ENCODE data around the gene ARHGEF11. TPM values are rescaled to one million over a fixed set of nuclear protein-coding genes. Genes with fewer than 3 reads are reported as not detected.

Gene ARHGEF11
- total and polyA plus RNA-seq, 2 donors (not counting 1 experiment from before 2014, with no cell fraction given), result 1.0 to 4.6 TPM

- H3K9me3 ChIP-seq (ENCODE audit: control extremely low read depth in 1 of 3, control insufficient read depth in 2 of 3, insufficient read depth in 1 of 3, low read length in 2 of 3), result peaks cover 0 to 1% (median 0%) of the 10 kb centered on the region in 3 donors
- ATAC-seq (ENCODE audit: low read depth) (no peak), DNase-seq (no peak)
- H3K27ac ChIP-seq (ENCODE audit: low read length in 2 of 2), result no peak overlapping the region
- H3K4me1 ChIP-seq (ENCODE audit: control insufficient read depth in 2 of 2, insufficient read depth in 2 of 2, low read length in 2 of 2), result no peaks in the 10 kb centered on the region
- no peak overlapping the region for H3K9ac ChIP-seq (ENCODE audit: low read length)
- H3K79me2 ChIP-seq (ENCODE audit: control insufficient read depth, insufficient read depth, low read length), result no peaks in the 10 kb centered on the region
- H3K9me3 Mint-ChIP-seq (ENCODE audit: insufficient read depth), result no peaks in the 10 kb centered on the region
- H2AFZ ChIP-seq (ENCODE audit: insufficient read depth, low read depth, low read length, poor library complexity, severe bottlenecking), result no peak overlapping the region
- no peak overlapping the region for H3K4me3 ChIP-seq (ENCODE audit: control extremely low read depth in 1 of 5, extremely low read depth in 1 of 5, insufficient read depth in 1 of 5, low read depth in 2 of 5, low read length in 4 of 5)
- peaks cover 43% of the 10 kb centered on the region for H3K27me3 Mint-ChIP-seq
- intact Hi-C loops (cut with micrococcal nuclease), result no loop called here
- ChIA-PET CTCF (no interaction called here), POLR2A (no interaction called here)
- no peaks in the 10 kb centered on the region for H3K4me1 Mint-ChIP-seq
- TF ChIP-seq CTCF (IDR thresholded peaks at IDR 0.05), result no peak
- H3K27me3 ChIP-seq (replicated peaks in 1 of 4; ENCODE audit: control extremely low read depth in 1 of 4, control insufficient read depth in 3 of 4, insufficient read depth in 4 of 4, low read length in 3 of 4), result peaks cover 0 to 9% (median 2%) of the 10 kb centered on the region in 4 experiments
- H3K27ac Mint-ChIP-seq, result no peak overlapping the region
- no peaks in the 10 kb centered on the region for H3K36me3 ChIP-seq (replicated peaks in 1 of 2; ENCODE audit: control extremely low read depth in 1 of 2, control insufficient read depth in 1 of 2, extremely low read depth in 1 of 2, insufficient read depth in 2 of 2, low read length in 1 of 2)
- H3K4me3 Mint-ChIP-seq, result no peak overlapping the region
- H4K20me1 ChIP-seq (ENCODE audit: control insufficient read depth, insufficient read depth, low read length, poor library complexity, severe bottlenecking), result no peaks in the 10 kb centered on the region
- H3K4me2 ChIP-seq (replicated peaks; ENCODE audit: low read depth, low read length, poor library complexity, severe bottlenecking), result no peak overlapping the region
- 100% methylated on average over 5 of the region's 6 CpGs for WGBS (ENCODE audit: insufficient coverage)
These were observed 10.4 kb downstream of the ARHGEF11 start for GRCh38 chr1:157035121-157035520.

GRCh38 chr1:157034137-157034800 lies 11.3 kb downstream of the ARHGEF11 start:
- no peaks in the 10 kb centered on the region for H3K79me2 ChIP-seq (ENCODE audit: control insufficient read depth, insufficient read depth, low read length)
- H3K27ac Mint-ChIP-seq, result no peak overlapping the region

More at GRCh38 chr1:157034137-157034800, 11.3 kb downstream of the ARHGEF11 start:
- intact Hi-C loops (cut with micrococcal nuclease), result no loop called here
- DNase-seq, result no peak
- 69% methylated on average over 5 of the region's 7 CpGs for WGBS (ENCODE audit: insufficient coverage)
- Histone ChIP-seq H3K9me3 (ENCODE audit: control extremely low read depth in 1 of 3, control insufficient read depth in 2 of 3, insufficient read depth in 1 of 3, low read length in 2 of 3) (no peaks in the 10 kb centered on the region), H3K4me3 (ENCODE audit: control extremely low read depth in 1 of 5, extremely low read depth in 1 of 5, insufficient read depth in 1 of 5, low read depth in 2 of 5, low read length in 4 of 5) (no peak overlapping the region), H3K9ac (ENCODE audit: low read length) (no peak overlapping the region), H3K36me3 (replicated peaks in 1 of 2; ENCODE audit: control extremely low read depth in 1 of 2, control insufficient read depth in 1 of 2, extremely low read depth in 1 of 2, insufficient read depth in 2 of 2, low read length in 1 of 2) (no peaks in the 10 kb centered on the region), H3K27me3 (replicated peaks in 1 of 4; ENCODE audit: control extremely low read depth in 1 of 4, control insufficient read depth in 3 of 4, insufficient read depth in 4 of 4, low read length in 3 of 4) (peaks cover 0 to 9% (median 2%) of the 10 kb centered on the region in 4 experiments), H3K4me2 (replicated peaks; ENCODE audit: low read depth, low read length, poor library complexity, severe bottlenecking) (no peak overlapping the region), H3K4me1 (ENCODE audit: control insufficient read depth in 2 of 2, insufficient read depth in 2 of 2, low read length in 2 of 2) (no peaks in the 10 kb centered on the region), H2AFZ (ENCODE audit: insufficient read depth, low read depth, low read length, poor library complexity, severe bottlenecking) (no peak overlapping the region), H3K27ac (ENCODE audit: low read length in 2 of 2) (no peak overlapping the region), H4K20me1 (ENCODE audit: control insufficient read depth, insufficient read depth, low read length, poor library complexity, severe bottlenecking) (no peaks in the 10 kb centered on the region)
- no peak for TF ChIP-seq CTCF (IDR thresholded peaks at IDR 0.05)
- TF ChIP-seq EZH2 (IDR thresholded peaks at IDR 0.05; ENCODE audit: borderline replicate concordance, insufficient read depth, low read depth, low read length, poor library complexity, severe bottlenecking), result no peak
- CTCF ChIA-PET, result no interaction called here
- ATAC-seq (ENCODE audit: low read depth), result no peak
- Mint-ChIP-seq H3K9me3 (ENCODE audit: insufficient read depth) (no peaks in the 10 kb centered on the region), H3K4me3 (no peak overlapping the region), H3K4me1 (no peaks in the 10 kb centered on the region), H3K27me3 (peaks cover 35% of the 10 kb centered on the region)
- POLR2A ChIA-PET, result no interaction called here

All from B cell (primary cell).